ENCODE results near the gene HOXA6.

DNA sequence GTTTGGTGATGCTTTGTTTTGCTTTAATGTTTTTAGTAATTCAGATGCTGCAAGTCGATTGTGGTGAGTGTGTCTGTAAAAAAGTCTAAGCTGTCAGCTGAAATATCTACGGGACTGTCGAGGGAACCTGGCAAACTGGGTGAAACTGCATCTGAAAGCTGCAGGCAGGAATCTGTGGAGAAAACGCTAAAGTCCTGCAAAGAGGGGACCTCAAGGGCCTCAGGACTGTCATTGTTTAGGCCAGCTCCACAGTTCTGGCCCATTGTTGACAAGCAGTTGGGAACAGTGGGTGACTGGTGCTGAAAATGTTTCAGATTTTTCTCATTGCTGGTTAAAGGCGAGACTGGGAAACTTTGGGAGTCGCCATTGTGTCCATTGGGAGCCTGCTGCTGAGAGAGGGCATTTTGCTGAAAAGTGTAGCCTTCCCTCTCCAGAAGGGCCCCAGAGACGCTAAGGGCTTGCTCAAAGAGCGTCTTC, 46.8 kb downstream of the HOXA6 start:
- TF ChIP-seq, protein P1, sequence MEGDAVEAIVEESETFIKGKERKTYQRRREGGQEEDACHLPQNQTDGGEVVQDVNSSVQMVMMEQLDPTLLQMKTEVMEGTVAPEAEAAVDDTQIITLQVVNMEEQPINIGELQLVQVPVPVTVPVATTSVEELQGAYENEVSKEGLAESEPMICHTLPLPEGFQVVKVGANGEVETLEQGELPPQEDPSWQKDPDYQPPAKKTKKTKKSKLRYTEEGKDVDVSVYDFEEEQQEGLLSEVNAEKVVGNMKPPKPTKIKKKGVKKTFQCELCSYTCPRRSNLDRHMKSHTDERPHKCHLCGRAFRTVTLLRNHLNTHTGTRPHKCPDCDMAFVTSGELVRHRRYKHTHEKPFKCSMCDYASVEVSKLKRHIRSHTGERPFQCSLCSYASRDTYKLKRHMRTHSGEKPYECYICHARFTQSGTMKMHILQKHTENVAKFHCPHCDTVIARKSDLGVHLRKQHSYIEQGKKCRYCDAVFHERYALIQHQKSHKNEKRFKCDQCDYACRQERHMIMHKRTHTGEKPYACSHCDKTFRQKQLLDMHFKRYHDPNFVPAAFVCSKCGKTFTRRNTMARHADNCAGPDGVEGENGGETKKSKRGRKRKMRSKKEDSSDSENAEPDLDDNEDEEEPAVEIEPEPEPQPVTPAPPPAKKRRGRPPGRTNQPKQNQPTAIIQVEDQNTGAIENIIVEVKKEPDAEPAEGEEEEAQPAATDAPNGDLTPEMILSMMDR (conservative IDR thresholded peaks at IDR 0.05 in 1 of 2, IDR thresholded peaks at IDR 0.05 in 1 of 2; ENCODE audit: low read depth in 1 of 2, low read length in 2 of 2), result no peak
- TF ChIP-seq EZH2 (IDR thresholded peaks at IDR 0.05; ENCODE audit: low read length, missing control alignments), result no peak
